Caco-2 (cell line): ENCODE results near the gene ZCCHC9. TPM values are rescaled to one million over a fixed set of nuclear protein-coding genes. Genes with fewer than 3 reads are reported as not detected.
A peak's percentile ranks its signal among the peaks of the same experiment; 100 is the strongest.

Source experiments
- BruUV-seq: library from RNA; stranded (reverse); fragments of 400-500 nt; replicated peaks from 2 replicates; lab custom pipeline; 2021; lab: Mats Ljungman, UMichigan
- CTCF ChIA-PET: fragments of 300-600 bp; sonication (Branson Sonifier 250); formaldehyde crosslinking; loops from one replicate; lab custom pipeline; 2022; ENCODE audit warnings: antibody characterized with exemption; lab: Charles Lee
- POLR2A ChIA-PET: fragments of 300-600 bp; sonication (Branson Sonifier 250); formaldehyde crosslinking; loops from one replicate; lab custom pipeline; 2022; ENCODE audit warnings: antibody characterized with exemption; lab: Charles Lee
- DNase-seq, 2 experiments: peaks; one replicate each; pipeline versions ENCODE4 v3.0.0 to v3.0.0-alpha.2; 2020 to 2022
- H3K27me3 ChIP-seq: replicated peaks from 2 replicates; pipeline ENCODE4 v1.6.0; 2011; ENCODE audit warnings: low read length; ENCODE audit not compliant: control insufficient read depth, insufficient read depth
- H3K36me3 ChIP-seq: 2 replicates; pipeline ENCODE4 v1.5.1; 2011; ENCODE audit warnings: low read length; ENCODE audit not compliant: control insufficient read depth, insufficient read depth
- H3K4me1 ChIP-seq: fragments of 250-450 bp; sonication (Bioruptor Pico); 2 replicates; pipeline ENCODE4 v1.5.1; 2020; ENCODE audit warnings: mild to moderate bottlenecking
- H3K4me3 ChIP-seq: 2 replicates; pipeline ENCODE4 v1.5.1; 2011; ENCODE audit warnings: low read depth, mild to moderate bottlenecking, control low read depth, low read length
- H3K9me3 ChIP-seq: fragments of 250-450 bp; sonication (Bioruptor Pico); 2 replicates; pipeline ENCODE4 v1.5.1; 2020; ENCODE audit warnings: mild to moderate bottlenecking, moderate library complexity
- H3K27ac Mint-ChIP-seq: one replicate; pipeline ENCODE4 v1.8.0; 2022; ENCODE audit warnings: mixed read lengths; ENCODE audit not compliant: unreplicated experiment
- H3K27me3 Mint-ChIP-seq: one replicate; pipeline ENCODE4 v1.8.0; 2022; ENCODE audit warnings: mixed read lengths; ENCODE audit not compliant: insufficient read depth, unreplicated experiment
- H3K36me3 Mint-ChIP-seq: one replicate; pipeline ENCODE4 v1.8.0; 2022; ENCODE audit warnings: mild to moderate bottlenecking, mixed read lengths; ENCODE audit not compliant: insufficient read depth, unreplicated experiment
- H3K4me1 Mint-ChIP-seq: one replicate; pipeline ENCODE4 v1.8.0; 2022; ENCODE audit warnings: low read depth, mixed read lengths; ENCODE audit not compliant: unreplicated experiment
- H3K4me3 Mint-ChIP-seq: one replicate; pipeline ENCODE4 v1.8.0; 2022; ENCODE audit warnings: mild to moderate bottlenecking, moderate library complexity, mixed read lengths; ENCODE audit not compliant: unreplicated experiment
- H3K9me3 Mint-ChIP-seq: one replicate; pipeline ENCODE4 v1.8.0; 2022; ENCODE audit warnings: mixed read lengths; ENCODE audit not compliant: unreplicated experiment
- intact Hi-C: fragments of 100-400 bp; cut with micrococcal nuclease; formaldehyde crosslinking; loops from one replicate; pipeline ENCODE4 v1.10.0; 2022; ENCODE audit not compliant: unreplicated experiment
- total RNA-seq: library from RNA; stranded (reverse); gene quantifications from 2 replicates; pipeline ENCODE4 v1.2.3, GENCODE V29; 2022
- TF ChIP-seq, protein P1 (sequence below), 2 experiments: fragments of 200-600 bp in 1 of 2; IDR thresholded peaks; 1 replicate in 1 of 2; 2 replicates in 1 of 2; pipeline versions ENCODE4 v1.5.1 to v1.8.0; 2011 to 2022; ENCODE audit warnings: antibody characterized with exemption in 1 of 2, control low read depth in 1 of 2, inconsistent platforms in 1 of 2, low read depth in 1 of 2, low read length in 1 of 2, mild to moderate bottlenecking in 1 of 2, moderate library complexity in 1 of 2; ENCODE audit not compliant: insufficient read depth in 1 of 2, severe bottlenecking in 1 of 2, unreplicated experiment in 1 of 2

Gene ZCCHC9
- total RNA-seq, 1 experiment from 2014 or later: 82.2 TPM

DNA sequence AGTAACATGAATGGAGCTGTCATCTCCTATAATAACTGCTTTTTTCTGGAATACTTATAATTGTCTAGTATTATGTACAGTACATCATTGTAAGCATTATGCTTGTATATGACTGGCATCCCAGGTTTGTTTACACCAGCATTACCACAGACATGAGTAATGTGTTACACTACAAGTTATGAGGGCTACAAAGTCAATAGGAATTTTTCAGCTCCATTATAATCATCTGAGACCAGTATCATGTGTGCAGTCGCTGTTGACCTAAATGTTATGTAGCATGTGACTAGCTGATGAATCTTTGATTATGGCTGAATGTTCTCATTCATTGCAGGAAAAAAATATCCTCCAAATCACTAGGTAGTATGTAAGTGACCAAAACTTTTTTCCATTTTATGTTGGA is 2.2 kb downstream of the ZCCHC9 start:
- H3K27me3 Mint-ChIP-seq: no peaks in the 10 kb centered on the region
- TF ChIP-seq, protein P1, sequence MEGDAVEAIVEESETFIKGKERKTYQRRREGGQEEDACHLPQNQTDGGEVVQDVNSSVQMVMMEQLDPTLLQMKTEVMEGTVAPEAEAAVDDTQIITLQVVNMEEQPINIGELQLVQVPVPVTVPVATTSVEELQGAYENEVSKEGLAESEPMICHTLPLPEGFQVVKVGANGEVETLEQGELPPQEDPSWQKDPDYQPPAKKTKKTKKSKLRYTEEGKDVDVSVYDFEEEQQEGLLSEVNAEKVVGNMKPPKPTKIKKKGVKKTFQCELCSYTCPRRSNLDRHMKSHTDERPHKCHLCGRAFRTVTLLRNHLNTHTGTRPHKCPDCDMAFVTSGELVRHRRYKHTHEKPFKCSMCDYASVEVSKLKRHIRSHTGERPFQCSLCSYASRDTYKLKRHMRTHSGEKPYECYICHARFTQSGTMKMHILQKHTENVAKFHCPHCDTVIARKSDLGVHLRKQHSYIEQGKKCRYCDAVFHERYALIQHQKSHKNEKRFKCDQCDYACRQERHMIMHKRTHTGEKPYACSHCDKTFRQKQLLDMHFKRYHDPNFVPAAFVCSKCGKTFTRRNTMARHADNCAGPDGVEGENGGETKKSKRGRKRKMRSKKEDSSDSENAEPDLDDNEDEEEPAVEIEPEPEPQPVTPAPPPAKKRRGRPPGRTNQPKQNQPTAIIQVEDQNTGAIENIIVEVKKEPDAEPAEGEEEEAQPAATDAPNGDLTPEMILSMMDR (IDR thresholded peaks at IDR 0.05; ENCODE audit: insufficient read depth in 1 of 2, low read depth in 1 of 2, low read length in 1 of 2, severe bottlenecking in 1 of 2, unreplicated experiment in 1 of 2): no peak
- Histone ChIP-seq H3K4me3 (no peak overlapping the region), H3K9me3 (no peaks in the 10 kb centered on the region), H3K27me3 (no peaks in the 10 kb centered on the region), H3K36me3 (peaks cover 3% of the 10 kb centered on the region), H3K4me1 (peaks cover 18% of the 10 kb centered on the region)
- DNase-seq: no peak
- no TSS peak for BruUV-seq
- CTCF ChIA-PET: no interaction called here
- no peaks in the 10 kb centered on the region for H3K9me3 Mint-ChIP-seq
- intact Hi-C loops: no loop called here
- POLR2A ChIA-PET: no interaction called here
- H3K27ac Mint-ChIP-seq: no peak overlapping the region
- peak overlapping the region; percentile 91 for H3K4me3 Mint-ChIP-seq
- peaks cover 24% of the 10 kb centered on the region for H3K36me3 Mint-ChIP-seq
- H3K4me1 Mint-ChIP-seq: peaks cover 7% of the 10 kb centered on the region

GRCh38 chr5:81305785-81306184 is 4.4 kb downstream of the ZCCHC9 start:
- H3K4me3 Mint-ChIP-seq: no peak overlapping the region
- Histone ChIP-seq H3K27me3 (no peaks in the 10 kb centered on the region), H3K9me3 (no peaks in the 10 kb centered on the region), H3K4me3 (no peak overlapping the region), H3K4me1 (peaks cover 16% of the 10 kb centered on the region), H3K36me3 (peaks cover 3% of the 10 kb centered on the region)
- POLR2A ChIA-PET: no interaction called here
- H3K27me3 Mint-ChIP-seq: no peaks in the 10 kb centered on the region
- no peak for DNase-seq
- intact Hi-C loops: no loop called here
- TF ChIP-seq, protein P1 (IDR thresholded peaks at IDR 0.05; ENCODE audit: insufficient read depth in 1 of 2, low read depth in 1 of 2, low read length in 1 of 2, severe bottlenecking in 1 of 2, unreplicated experiment in 1 of 2): no peak
- no peak overlapping the region for H3K27ac Mint-ChIP-seq
- H3K9me3 Mint-ChIP-seq: no peaks in the 10 kb centered on the region
- CTCF ChIA-PET: no interaction called here
- BruUV-seq: no TSS peak
- H3K4me1 Mint-ChIP-seq: no peaks in the 10 kb centered on the region
- H3K36me3 Mint-ChIP-seq: peaks cover 28% of the 10 kb centered on the region

DNA sequence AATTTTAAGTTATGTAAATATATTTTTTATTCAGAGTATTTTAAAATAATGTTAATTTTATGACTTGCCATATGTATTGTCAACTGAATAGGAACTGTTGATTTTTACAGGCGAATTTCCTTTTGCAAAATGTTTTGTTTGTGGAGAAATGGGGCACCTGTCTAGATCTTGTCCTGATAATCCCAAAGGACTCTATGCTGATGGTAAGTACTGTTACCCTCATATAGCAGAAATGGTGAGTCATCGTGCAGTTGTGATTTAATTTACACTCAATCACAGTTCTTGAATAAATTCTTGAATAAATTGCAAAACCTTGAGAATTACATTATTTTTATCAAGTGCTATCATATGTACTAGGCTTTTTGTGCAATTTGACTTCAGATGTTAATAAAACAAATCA is 7.4 kb downstream of the ZCCHC9 start:
- H3K4me3 ChIP-seq: no peak overlapping the region
- peaks cover 7% of the 10 kb centered on the region for H3K36me3 ChIP-seq
- intact Hi-C loops: no loop called here
- Mint-ChIP-seq H3K4me1 (no peaks in the 10 kb centered on the region), H3K27ac (no peak overlapping the region), H3K36me3 (peaks cover 39% of the 10 kb centered on the region), H3K4me3 (no peak overlapping the region), H3K27me3 (no peaks in the 10 kb centered on the region), H3K9me3 (no peaks in the 10 kb centered on the region)
- DNase-seq: no peak
- no TSS peak for BruUV-seq
- ChIA-PET CTCF (interaction anchor here (0.8 kb wide), 1 partner anchor 9 kb away, joined by 3 read pairs; no protein-coding TSS in a partner anchor), POLR2A (no interaction called here)
- peaks cover 10% of the 10 kb centered on the region for H3K4me1 ChIP-seq
- H3K9me3 ChIP-seq: no peaks in the 10 kb centered on the region
- no peaks in the 10 kb centered on the region for H3K27me3 ChIP-seq
- TF ChIP-seq, protein P1 (IDR thresholded peaks at IDR 0.05; ENCODE audit: insufficient read depth in 1 of 2, low read depth in 1 of 2, low read length in 1 of 2, severe bottlenecking in 1 of 2, unreplicated experiment in 1 of 2): no peak
